Astrocyte (in vitro differentiated cells and primary cell): ENCODE results near the gene SNX30. TPM values are rescaled to one million over a fixed set of nuclear protein-coding genes. Genes with fewer than 3 reads are reported as not detected.

Experiments used
- DNase-seq: peaks from one replicate; pipeline ENCODE4 v3.0.0-alpha.2; 2010; ENCODE audit warnings: low read depth
- FAIRE-seq: peaks from 2 replicates; lab custom pipeline; 2011; peaks lifted over from hg19 to GRCh38; lab: Jason Lieb, UNC
- H2AFZ ChIP-seq: 2 replicates; pipeline ENCODE4 v1.6.0; 2012; ENCODE audit warnings: low read depth, low read length, inconsistent platforms
- H3K27ac ChIP-seq: 2 replicates; pipeline ENCODE4 v1.5.1; 2011; ENCODE audit warnings: low read depth, low read length, inconsistent platforms
- H3K27me3 ChIP-seq: 2 replicates; pipeline ENCODE4 v1.6.0; 2011; ENCODE audit warnings: low read length, inconsistent platforms; ENCODE audit not compliant: insufficient read depth
- H3K36me3 ChIP-seq: 2 replicates; pipeline ENCODE4 v1.5.1; 2011; ENCODE audit warnings: low read length, inconsistent platforms; ENCODE audit not compliant: insufficient read depth
- H3K4me1 ChIP-seq: 2 replicates; pipeline ENCODE4 v1.5.1; 2011; ENCODE audit warnings: low read length, inconsistent platforms; ENCODE audit not compliant: insufficient read depth
- H3K4me2 ChIP-seq: 2 replicates; pipeline ENCODE4 v1.6.0; 2012; ENCODE audit warnings: low read length, inconsistent platforms
- H3K4me3 ChIP-seq: 2 replicates; pipeline ENCODE4 v1.5.1; 2011; ENCODE audit warnings: low read depth, mild to moderate bottlenecking, low read length, inconsistent platforms; ENCODE audit not compliant: insufficient read depth
- H3K79me2 ChIP-seq: 2 replicates; pipeline ENCODE4 v1.6.0; 2012; ENCODE audit warnings: mild to moderate bottlenecking, low read length, inconsistent platforms; ENCODE audit not compliant: insufficient read depth
- H3K9ac ChIP-seq: 2 replicates; pipeline ENCODE4 v1.6.0; 2012; ENCODE audit warnings: mild to moderate bottlenecking, low read length, inconsistent platforms
- H3K9me3 ChIP-seq: 2 replicates; pipeline ENCODE4 v1.5.1; 2012; ENCODE audit warnings: low read depth, mild to moderate bottlenecking, low read length, inconsistent platforms; ENCODE audit not compliant: insufficient read depth
- H4K20me1 ChIP-seq: 2 replicates; pipeline ENCODE4 v1.6.0; 2012; ENCODE audit warnings: low read length, inconsistent platforms; ENCODE audit not compliant: insufficient read depth
- H3K27ac Mint-ChIP-seq: one replicate; pipeline ENCODE4 v1.8.0; 2021; ENCODE audit warnings: mild to moderate bottlenecking, mixed read lengths; ENCODE audit not compliant: unreplicated experiment
- H3K27me3 Mint-ChIP-seq: one replicate; pipeline ENCODE4 v1.8.0; 2021; ENCODE audit warnings: low read depth, mixed read lengths; ENCODE audit not compliant: unreplicated experiment
- H3K36me3 Mint-ChIP-seq: one replicate; pipeline ENCODE4 v1.8.0; 2021; ENCODE audit warnings: low read depth, mixed read lengths; ENCODE audit not compliant: unreplicated experiment
- H3K4me1 Mint-ChIP-seq: one replicate; pipeline ENCODE4 v1.8.0; 2021; ENCODE audit warnings: low read depth, mixed read lengths; ENCODE audit not compliant: unreplicated experiment
- H3K4me3 Mint-ChIP-seq: one replicate; pipeline ENCODE4 v1.8.0; 2021; ENCODE audit warnings: mild to moderate bottlenecking, moderate library complexity, mixed read lengths; ENCODE audit not compliant: unreplicated experiment
- H3K9me3 Mint-ChIP-seq: one replicate; pipeline ENCODE4 v1.8.0; 2021; ENCODE audit warnings: mild to moderate bottlenecking, mixed read lengths; ENCODE audit not compliant: unreplicated experiment
- CTCF ChIP-seq: IDR thresholded peaks from 2 replicates; pipeline ENCODE4 v1.5.1; 2011; ENCODE audit warnings: low read depth, mild to moderate bottlenecking, inconsistent platforms, low read length, moderate library complexity; ENCODE audit not compliant: insufficient read depth
- EZH2 ChIP-seq: IDR thresholded peaks from 2 replicates; pipeline ENCODE4 v1.6.1; 2012; ENCODE audit warnings: mild to moderate bottlenecking, low read length, inconsistent platforms; ENCODE audit not compliant: insufficient read depth
- total RNA-seq: library from RNA; stranded (reverse); gene quantifications from 2 replicates; pipeline ENCODE4 v1.2.1, GENCODE V29; 2021

SNX30 gene
- total RNA-seq, 1 donor from 2014 or later: 12.8 TPM

- Mint-ChIP-seq H3K27me3 (no peaks in the 10 kb centered on the region), H3K36me3 (peaks cover 10% of the 10 kb centered on the region), H3K4me1 (peaks cover 10% of the 10 kb centered on the region), H3K27ac (no peak overlapping the region), H3K4me3 (no peak overlapping the region), H3K9me3 (peaks cover 3% of the 10 kb centered on the region)
- Histone ChIP-seq H3K4me1 (peaks cover 7% of the 10 kb centered on the region), H3K27ac (no peak overlapping the region), H3K4me3 (no peak overlapping the region), H3K36me3 (no peaks in the 10 kb centered on the region), H3K9ac (no peak overlapping the region), H3K27me3 (no peaks in the 10 kb centered on the region), H3K79me2 (peaks cover 36% of the 10 kb centered on the region), H3K4me2 (no peak overlapping the region), H2AFZ (no peak overlapping the region), H4K20me1 (peaks cover 48% of the 10 kb centered on the region), H3K9me3 (no peaks in the 10 kb centered on the region)
- DNase-seq: no peak
- no peak for FAIRE-seq
- TF ChIP-seq EZH2 (no peak), CTCF (no peak)
Measured at GRCh38 chr9:112765281-112765680, 14.7 kb downstream of the SNX30 start.

GRCh38 chr9:112771359-112772214 is 21.0 kb downstream of the SNX30 start:
- no peak overlapping the region for H3K27ac Mint-ChIP-seq

More at GRCh38 chr9:112771359-112772214, 21.0 kb downstream of the SNX30 start:
- peaks cover 39% of the 10 kb centered on the region for H4K20me1 ChIP-seq
- peaks cover 3% of the 10 kb centered on the region for H3K9me3 Mint-ChIP-seq
- H3K4me2 ChIP-seq: no peak overlapping the region
- TF ChIP-seq CTCF: no peak
- H3K36me3 ChIP-seq: no peaks in the 10 kb centered on the region
- no peaks in the 10 kb centered on the region for H3K27me3 Mint-ChIP-seq
- H2AFZ ChIP-seq: no peak overlapping the region
- H3K79me2 ChIP-seq: peaks cover 17% of the 10 kb centered on the region
- H3K9ac ChIP-seq: no peak overlapping the region
- no peaks in the 10 kb centered on the region for H3K9me3 ChIP-seq
- no peaks in the 10 kb centered on the region for H3K4me1 ChIP-seq
- H3K4me1 Mint-ChIP-seq: peaks cover 9% of the 10 kb centered on the region
- H3K4me3 ChIP-seq: no peak overlapping the region
- DNase-seq (no peak), FAIRE-seq (no peak)
- no peaks in the 10 kb centered on the region for H3K27me3 ChIP-seq
- peaks cover 12% of the 10 kb centered on the region for H3K36me3 Mint-ChIP-seq
- no peak overlapping the region for H3K27ac ChIP-seq
- no peak overlapping the region for H3K4me3 Mint-ChIP-seq
